SU-DHL-6 (cell line): ENCODE measurements around the gene VEZT.

ENCODE experiments used
- H2AFZ ChIP-seq: fragments of 200-600 bp; sonication (generic); 2 replicates; pipeline ENCODE4 v1.6.1; 2014; ENCODE audit warnings: low read depth, mild to moderate bottlenecking, moderate library complexity, mixed read lengths, antibody characterized with exemption, low read length; ENCODE audit not compliant: severe bottlenecking
- H3F3A ChIP-seq: fragments of 200-600 bp; shearing (Covaris generic); 2 replicates; pipeline ENCODE4 v1.6.0; 2016; ENCODE audit warnings: antibody characterized with exemption, mild to moderate bottlenecking; ENCODE audit not compliant: insufficient read depth
- H3K27ac ChIP-seq: fragments of 200-600 bp; sonication (generic); 2 replicates; pipeline ENCODE4 v1.5.1; 2016; ENCODE audit warnings: low read depth, mild to moderate bottlenecking, low read length, moderate library complexity, mixed read lengths
- H3K27me3 ChIP-seq: fragments of 200-600 bp; sonication (generic), shearing (Covaris generic); 2 replicates; pipeline ENCODE4 v1.6.0; 2014; ENCODE audit warnings: mild to moderate bottlenecking, low read length
- H3K36me3 ChIP-seq: fragments of 200-600 bp; sonication (generic); 2 replicates; pipeline ENCODE4 v1.6.1; 2014; ENCODE audit warnings: mild to moderate bottlenecking, low read length, mixed read lengths
- H3K4me2 ChIP-seq: fragments of 300-600, 200-600 bp; shearing (Covaris generic), sonication (generic); 2 replicates; pipeline ENCODE4 v1.6.0; 2014; ENCODE audit warnings: low read length, low read depth, mild to moderate bottlenecking; ENCODE audit not compliant: poor library complexity, severe bottlenecking
- H3K4me3 ChIP-seq: fragments of 200-600 bp; sonication (generic); 2 replicates; pipeline ENCODE4 v1.5.1; 2014; ENCODE audit warnings: antibody characterized with exemption, low read length, mild to moderate bottlenecking, mixed read lengths; ENCODE audit not compliant: insufficient read depth, poor library complexity, severe bottlenecking
- H3K79me2 ChIP-seq: fragments of 200-600 bp; sonication (generic); 2 replicates; pipeline ENCODE4 v1.6.1; 2014; ENCODE audit warnings: mild to moderate bottlenecking, low read length, moderate library complexity; ENCODE audit not compliant: insufficient read depth
- H3K9ac ChIP-seq: fragments of 200-600 bp; sonication (generic); 2 replicates; pipeline ENCODE4 v1.7.0; 2014; ENCODE audit warnings: mild to moderate bottlenecking, low read length
- H3K9me2 ChIP-seq: fragments of 200-600 bp; sonication (generic); replicated peaks from 2 replicates; pipeline ENCODE4 v1.6.1; 2014; ENCODE audit warnings: low read length; ENCODE audit not compliant: insufficient read depth
- H3K9me3 ChIP-seq: fragments of 200-600 bp; sonication (generic); 2 replicates; pipeline ENCODE4 v1.6.1; 2014; ENCODE audit warnings: low read length, mixed read lengths; ENCODE audit not compliant: insufficient read depth
- H4K20me1 ChIP-seq: fragments of 200-600 bp; sonication (generic); 2 replicates; pipeline ENCODE4 v1.6.1; 2014; ENCODE audit warnings: low read depth, mild to moderate bottlenecking, antibody characterized with exemption, low read length, moderate library complexity, mixed read lengths
- EZH2phosphoT487 ChIP-seq: fragments of 200-600 bp; sonication (generic), shearing (Covaris generic); conservative IDR thresholded peaks from 2 replicates; pipeline ENCODE4 v1.6.1; 2018; ENCODE audit warnings: mild to moderate bottlenecking, antibody characterized with exemption, low read length, moderate library complexity, mixed read lengths
- TF ChIP-seq, protein P1 (sequence below): fragments of 200-600 bp; sonication (generic); IDR thresholded peaks from one replicate; pipeline ENCODE4 v1.5.1; 2017; ENCODE audit warnings: antibody characterized with exemption, mild to moderate bottlenecking, low read length, moderate library complexity; ENCODE audit not compliant: insufficient read depth, poor library complexity, severe bottlenecking

VEZT gene

DNA sequence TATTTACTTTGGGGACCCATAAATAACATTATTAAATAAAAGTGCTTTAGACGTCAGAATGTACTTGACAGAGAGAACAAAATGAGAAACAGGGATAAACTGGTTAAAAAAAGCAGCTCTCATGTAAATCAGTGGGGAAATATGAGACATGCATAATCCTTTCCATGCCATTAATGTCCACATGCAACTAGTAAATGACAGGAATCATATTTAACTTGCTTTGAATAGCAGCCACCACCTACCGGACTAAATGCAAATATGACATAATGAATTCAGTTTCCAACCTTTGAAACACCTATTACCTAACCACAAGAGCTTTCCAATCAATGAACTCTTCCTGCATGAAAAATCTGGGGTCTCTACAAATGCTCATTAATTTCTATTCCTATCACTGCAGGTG is 20.0 kb upstream of the VEZT start:
- no peaks in the 10 kb centered on the region for H3K79me2 ChIP-seq
- H3K27ac ChIP-seq: no peak overlapping the region

DNA sequence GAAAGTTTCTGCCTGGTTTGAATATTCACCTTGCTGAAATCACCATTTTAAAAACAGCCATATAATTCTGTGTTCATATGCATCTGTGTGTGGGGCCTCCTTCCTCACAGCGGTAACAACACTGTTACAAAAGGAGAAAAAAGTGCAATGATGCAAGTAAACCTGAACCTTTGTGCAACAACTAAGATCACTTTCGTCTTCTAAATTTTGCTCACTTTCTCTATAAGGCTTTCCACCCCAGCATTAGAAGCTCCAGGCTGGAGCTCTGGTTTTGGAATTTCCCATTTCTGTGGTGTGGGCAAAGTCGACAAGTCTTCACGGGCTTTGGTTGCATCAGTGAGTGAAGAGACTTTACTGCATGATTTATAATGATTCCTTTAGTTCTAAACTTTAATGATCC is 18.7 kb upstream of the VEZT start:
- no peaks in the 10 kb centered on the region for H4K20me1 ChIP-seq

More for the DNA sequence above, 20.0 kb upstream of the VEZT start:
- no peak overlapping the region for H2AFZ ChIP-seq
- no peak overlapping the region for H3K9ac ChIP-seq
- no peaks in the 10 kb centered on the region for H3K9me3 ChIP-seq
- no peaks in the 10 kb centered on the region for H3K36me3 ChIP-seq
- no peak overlapping the region for H3K4me3 ChIP-seq
- TF ChIP-seq EZH2phosphoT487: no peak
- TF ChIP-seq, protein P1, sequence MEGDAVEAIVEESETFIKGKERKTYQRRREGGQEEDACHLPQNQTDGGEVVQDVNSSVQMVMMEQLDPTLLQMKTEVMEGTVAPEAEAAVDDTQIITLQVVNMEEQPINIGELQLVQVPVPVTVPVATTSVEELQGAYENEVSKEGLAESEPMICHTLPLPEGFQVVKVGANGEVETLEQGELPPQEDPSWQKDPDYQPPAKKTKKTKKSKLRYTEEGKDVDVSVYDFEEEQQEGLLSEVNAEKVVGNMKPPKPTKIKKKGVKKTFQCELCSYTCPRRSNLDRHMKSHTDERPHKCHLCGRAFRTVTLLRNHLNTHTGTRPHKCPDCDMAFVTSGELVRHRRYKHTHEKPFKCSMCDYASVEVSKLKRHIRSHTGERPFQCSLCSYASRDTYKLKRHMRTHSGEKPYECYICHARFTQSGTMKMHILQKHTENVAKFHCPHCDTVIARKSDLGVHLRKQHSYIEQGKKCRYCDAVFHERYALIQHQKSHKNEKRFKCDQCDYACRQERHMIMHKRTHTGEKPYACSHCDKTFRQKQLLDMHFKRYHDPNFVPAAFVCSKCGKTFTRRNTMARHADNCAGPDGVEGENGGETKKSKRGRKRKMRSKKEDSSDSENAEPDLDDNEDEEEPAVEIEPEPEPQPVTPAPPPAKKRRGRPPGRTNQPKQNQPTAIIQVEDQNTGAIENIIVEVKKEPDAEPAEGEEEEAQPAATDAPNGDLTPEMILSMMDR: no peak
- H3K4me2 ChIP-seq: no peak overlapping the region
- no peaks in the 10 kb centered on the region for H3K27me3 ChIP-seq
- no peaks in the 10 kb centered on the region for H3F3A ChIP-seq
- H3K9me2 ChIP-seq: no peaks in the 10 kb centered on the region
- H4K20me1 ChIP-seq: no peaks in the 10 kb centered on the region

DNA sequence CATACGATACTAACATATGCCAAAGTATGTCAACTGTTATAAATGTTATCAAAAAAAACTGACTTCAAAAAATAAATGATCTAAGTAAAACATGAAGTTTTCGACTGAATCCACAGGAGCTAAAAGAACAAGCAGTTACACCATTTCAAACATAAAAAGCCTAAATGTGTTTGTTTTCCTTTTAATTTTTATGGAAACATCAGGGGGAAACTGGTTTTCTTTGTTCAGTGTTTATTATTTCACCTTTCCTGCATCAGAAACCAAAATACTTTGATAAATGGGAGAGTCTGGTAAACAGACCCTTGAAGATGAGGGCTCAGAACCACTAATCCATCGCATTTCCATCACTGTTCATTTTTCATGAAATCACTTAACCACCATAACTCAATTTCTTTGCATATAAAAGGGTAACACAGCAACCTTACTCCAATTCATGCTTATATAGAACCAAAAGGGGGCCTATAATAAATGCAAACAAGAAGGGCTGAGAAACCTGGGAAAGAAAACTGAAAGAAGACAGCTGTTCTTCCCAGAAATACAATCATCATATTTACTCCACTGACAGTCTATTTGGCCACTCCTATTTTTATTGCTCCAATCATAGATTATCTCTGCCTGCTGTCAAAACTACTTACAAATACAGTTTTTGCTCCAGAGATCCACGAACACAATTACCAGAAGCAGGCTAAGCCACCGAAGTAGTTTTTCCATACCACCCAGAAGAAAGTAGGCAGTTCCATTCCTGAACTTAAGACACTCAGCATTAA is 17.3 kb upstream of the VEZT start:
- Histone ChIP-seq H3K9ac (no peak overlapping the region), H3K27ac (no peak overlapping the region), H3K9me3 (no peaks in the 10 kb centered on the region), H3K4me3 (no peak overlapping the region), H2AFZ (no peak overlapping the region), H3K9me2 (no peaks in the 10 kb centered on the region), H3K36me3 (no peaks in the 10 kb centered on the region), H3K27me3 (no peaks in the 10 kb centered on the region), H4K20me1 (no peaks in the 10 kb centered on the region), H3K79me2 (no peaks in the 10 kb centered on the region), H3F3A (no peaks in the 10 kb centered on the region), H3K4me2 (no peak overlapping the region)
- TF ChIP-seq, protein P1: no peak
- TF ChIP-seq EZH2phosphoT487: no peak

More for the DNA sequence above, 18.7 kb upstream of the VEZT start:
- Histone ChIP-seq H3K9ac (no peak overlapping the region), H3K36me3 (no peaks in the 10 kb centered on the region), H3K27me3 (no peaks in the 10 kb centered on the region), H3K4me2 (no peak overlapping the region), H3F3A (no peaks in the 10 kb centered on the region), H2AFZ (no peak overlapping the region), H3K9me2 (no peaks in the 10 kb centered on the region), H3K4me3 (no peak overlapping the region), H3K9me3 (no peaks in the 10 kb centered on the region), H3K27ac (no peak overlapping the region), H3K79me2 (no peaks in the 10 kb centered on the region)
- TF ChIP-seq EZH2phosphoT487: no peak
- TF ChIP-seq, protein P1: no peak
